ENCODE results near the gene FARS2. TPM values are rescaled to one million over a fixed set of nuclear protein-coding genes. Genes with fewer than 3 reads are reported as not detected.

Gene FARS2
- total and polyA plus RNA-seq, 9 of the 15 experiments (the other 6 are each of a cell fraction or from before 2014, with no cell fraction given): 16.5 to 62.2 (median 27.0) TPM

- TF ChIP-seq, protein P1, sequence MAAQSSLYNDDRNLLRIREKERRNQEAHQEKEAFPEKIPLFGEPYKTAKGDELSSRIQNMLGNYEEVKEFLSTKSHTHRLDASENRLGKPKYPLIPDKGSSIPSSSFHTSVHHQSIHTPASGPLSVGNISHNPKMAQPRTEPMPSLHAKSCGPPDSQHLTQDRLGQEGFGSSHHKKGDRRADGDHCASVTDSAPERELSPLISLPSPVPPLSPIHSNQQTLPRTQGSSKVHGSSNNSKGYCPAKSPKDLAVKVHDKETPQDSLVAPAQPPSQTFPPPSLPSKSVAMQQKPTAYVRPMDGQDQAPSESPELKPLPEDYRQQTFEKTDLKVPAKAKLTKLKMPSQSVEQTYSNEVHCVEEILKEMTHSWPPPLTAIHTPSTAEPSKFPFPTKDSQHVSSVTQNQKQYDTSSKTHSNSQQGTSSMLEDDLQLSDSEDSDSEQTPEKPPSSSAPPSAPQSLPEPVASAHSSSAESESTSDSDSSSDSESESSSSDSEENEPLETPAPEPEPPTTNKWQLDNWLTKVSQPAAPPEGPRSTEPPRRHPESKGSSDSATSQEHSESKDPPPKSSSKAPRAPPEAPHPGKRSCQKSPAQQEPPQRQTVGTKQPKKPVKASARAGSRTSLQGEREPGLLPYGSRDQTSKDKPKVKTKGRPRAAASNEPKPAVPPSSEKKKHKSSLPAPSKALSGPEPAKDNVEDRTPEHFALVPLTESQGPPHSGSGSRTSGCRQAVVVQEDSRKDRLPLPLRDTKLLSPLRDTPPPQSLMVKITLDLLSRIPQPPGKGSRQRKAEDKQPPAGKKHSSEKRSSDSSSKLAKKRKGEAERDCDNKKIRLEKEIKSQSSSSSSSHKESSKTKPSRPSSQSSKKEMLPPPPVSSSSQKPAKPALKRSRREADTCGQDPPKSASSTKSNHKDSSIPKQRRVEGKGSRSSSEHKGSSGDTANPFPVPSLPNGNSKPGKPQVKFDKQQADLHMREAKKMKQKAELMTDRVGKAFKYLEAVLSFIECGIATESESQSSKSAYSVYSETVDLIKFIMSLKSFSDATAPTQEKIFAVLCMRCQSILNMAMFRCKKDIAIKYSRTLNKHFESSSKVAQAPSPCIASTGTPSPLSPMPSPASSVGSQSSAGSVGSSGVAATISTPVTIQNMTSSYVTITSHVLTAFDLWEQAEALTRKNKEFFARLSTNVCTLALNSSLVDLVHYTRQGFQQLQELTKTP (IDR thresholded peaks at IDR 0.05; ENCODE audit: low read depth in 1 of 2, partially characterized antibody in 2 of 2): no peak
- TF ChIP-seq RFX1 (IDR thresholded peaks at IDR 0.05) (no peak), JUND (IDR thresholded peaks at IDR 0.05; ENCODE audit: borderline replicate concordance, low read depth, low read length) (peak; percentile 50), JUND (tag; IDR thresholded peaks at IDR 0.05; ENCODE audit: borderline replicate concordance, low read depth, low read length) (peak; percentile 37; the same call in 2 of the 3 replicates), ZNF41 (CRISPR knock-in tag; conservative IDR thresholded peaks at IDR 0.05) (no peak), KDM1A (IDR thresholded peaks at IDR 0.05) (peak; percentile 44 to 73; a peak in 3 of 4 replicates), EWSR1 (IDR thresholded peaks at IDR 0.05; ENCODE audit: borderline replicate concordance, low read depth, partially characterized antibody) (no peak), XRCC4 (IDR thresholded peaks at IDR 0.05; ENCODE audit: extremely low read depth, insufficient read depth, insufficient read length) (no peak), POLR2AphosphoS5 (IDR thresholded peaks at IDR 0.05; ENCODE audit: control insufficient read depth, insufficient read depth, low read depth, low read length) (peak; percentile 42; the same call in 1 of the 2 replicates), PHTF2 (CRISPR knock-in tag; IDR thresholded peaks at IDR 0.05) (no peak), ZFPM2 (CRISPR knock-in tag; IDR thresholded peaks at IDR 0.05) (no peak), DMBX1 (CRISPR knock-in tag; IDR thresholded peaks at IDR 0.05; ENCODE audit: borderline replicate concordance) (no peak), ZNF696 (CRISPR knock-in tag; conservative IDR thresholded peaks at IDR 0.05) (no peak), EP400 (IDR thresholded peaks at IDR 0.05) (no peak), NONO (IDR thresholded peaks at IDR 0.05; ENCODE audit: low read depth in 2 of 2, low read length in 1 of 2) (peak in 1 of 2 experiments; percentile 56; a peak in 1 of 4 replicates), SNRNP70 (optimal IDR thresholded peaks at IDR 0.05; ENCODE audit: low read depth, low read length) (no peak), MAFK (IDR thresholded peaks at IDR 0.05; ENCODE audit: low read length) (0 out of 2 replicates have a peak, but pooled peaks have one; percentile 13), SP2 (IDR thresholded peaks at IDR 0.05; ENCODE audit: extremely low read depth, low read depth, low read length, poor library complexity, severe bottlenecking) (no peak), CBFA2T2 (conservative IDR thresholded peaks at IDR 0.05) (peak; percentile 68), TAF1 (IDR thresholded peaks at IDR 0.05; ENCODE audit: control insufficient read depth, extremely low read depth, insufficient read depth, low read length, severe bottlenecking) (no peak), PHB2 (IDR thresholded peaks at IDR 0.05; ENCODE audit: low read depth) (no peak)
Observed at GRCh38 chr6:5592886-5593519, 331.7 kb downstream of the FARS2 start (continued).
